ENCODE data around the gene SOHLH2.

GRCh38 chr13:36188441-36188840 is 25.9 kb downstream of the SOHLH2 start:
- TF ChIP-seq CTCF (conservative IDR thresholded peaks at IDR 0.05) (no peak), EZH2 (IDR thresholded peaks at IDR 0.05; ENCODE audit: low read depth) (no peak)

All from PC-9 (cell line).